ENCODE data around the gene FLACC1. TPM values are rescaled to one million over a fixed set of nuclear protein-coding genes. Genes with fewer than 3 reads are reported as not detected.

Gene FLACC1
- total and polyA plus RNA-seq, 4 donors = 0.09 to 7.1 (median 1.1) TPM

DNA sequence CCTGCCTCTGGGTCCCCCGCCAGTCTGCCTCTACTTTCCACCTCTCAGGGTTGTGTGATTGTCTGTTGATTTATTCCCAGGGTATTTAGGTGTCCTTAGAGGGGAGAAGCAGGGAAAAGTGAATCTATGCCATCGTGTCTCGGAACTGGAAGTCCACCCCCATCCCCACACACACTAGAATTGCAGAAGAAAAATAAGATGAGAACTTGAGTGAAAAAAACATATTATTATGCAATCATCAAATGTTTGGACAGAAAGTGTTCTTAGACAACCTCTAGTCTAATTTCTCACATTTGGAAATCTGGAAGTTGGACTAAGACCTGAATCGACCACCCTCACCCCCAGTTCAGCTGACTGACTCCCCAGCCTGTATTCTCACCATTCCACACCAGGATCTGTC, 110.9 kb downstream of the FLACC1 start:
- Histone ChIP-seq H3K4me3 (ENCODE audit: low read depth in 1 of 3, low read length in 3 of 3) (no peak overlapping the region), H3K27me3 (ENCODE audit: control insufficient read depth in 4 of 4, insufficient read depth in 4 of 4, low read length in 3 of 4) (no peaks in the 10 kb centered on the region), H3K27ac (ENCODE audit: low read depth in 1 of 2, low read length in 2 of 2) (peak overlapping the region in 1 of 2 donors; percentile 7), H3K9me3 (ENCODE audit: control insufficient read depth in 4 of 4, low read length in 3 of 4) (no peaks in the 10 kb centered on the region), H3K4me1 (ENCODE audit: control insufficient read depth in 4 of 4, insufficient read depth in 4 of 4, low read length in 3 of 4) (no peaks in the 10 kb centered on the region), H3K36me3 (ENCODE audit: control insufficient read depth in 4 of 4, insufficient read depth in 3 of 4, low read depth in 1 of 4, low read length in 3 of 4) (peaks cover 0 to 2% (median 0%) of the 10 kb centered on the region in 4 donors), H3K9ac (ENCODE audit: low read depth in 1 of 2, low read length in 2 of 2) (no peak overlapping the region)
- no peak for DNase-seq (ENCODE audit: low spot score)
- no peak for TF ChIP-seq JUND (IDR thresholded peaks at IDR 0.05)
- TF ChIP-seq, protein P1, sequence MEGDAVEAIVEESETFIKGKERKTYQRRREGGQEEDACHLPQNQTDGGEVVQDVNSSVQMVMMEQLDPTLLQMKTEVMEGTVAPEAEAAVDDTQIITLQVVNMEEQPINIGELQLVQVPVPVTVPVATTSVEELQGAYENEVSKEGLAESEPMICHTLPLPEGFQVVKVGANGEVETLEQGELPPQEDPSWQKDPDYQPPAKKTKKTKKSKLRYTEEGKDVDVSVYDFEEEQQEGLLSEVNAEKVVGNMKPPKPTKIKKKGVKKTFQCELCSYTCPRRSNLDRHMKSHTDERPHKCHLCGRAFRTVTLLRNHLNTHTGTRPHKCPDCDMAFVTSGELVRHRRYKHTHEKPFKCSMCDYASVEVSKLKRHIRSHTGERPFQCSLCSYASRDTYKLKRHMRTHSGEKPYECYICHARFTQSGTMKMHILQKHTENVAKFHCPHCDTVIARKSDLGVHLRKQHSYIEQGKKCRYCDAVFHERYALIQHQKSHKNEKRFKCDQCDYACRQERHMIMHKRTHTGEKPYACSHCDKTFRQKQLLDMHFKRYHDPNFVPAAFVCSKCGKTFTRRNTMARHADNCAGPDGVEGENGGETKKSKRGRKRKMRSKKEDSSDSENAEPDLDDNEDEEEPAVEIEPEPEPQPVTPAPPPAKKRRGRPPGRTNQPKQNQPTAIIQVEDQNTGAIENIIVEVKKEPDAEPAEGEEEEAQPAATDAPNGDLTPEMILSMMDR (IDR thresholded peaks at IDR 0.05; ENCODE audit: low read depth, low read length, missing input control) = no peak
- TF ChIP-seq, protein P2, sequence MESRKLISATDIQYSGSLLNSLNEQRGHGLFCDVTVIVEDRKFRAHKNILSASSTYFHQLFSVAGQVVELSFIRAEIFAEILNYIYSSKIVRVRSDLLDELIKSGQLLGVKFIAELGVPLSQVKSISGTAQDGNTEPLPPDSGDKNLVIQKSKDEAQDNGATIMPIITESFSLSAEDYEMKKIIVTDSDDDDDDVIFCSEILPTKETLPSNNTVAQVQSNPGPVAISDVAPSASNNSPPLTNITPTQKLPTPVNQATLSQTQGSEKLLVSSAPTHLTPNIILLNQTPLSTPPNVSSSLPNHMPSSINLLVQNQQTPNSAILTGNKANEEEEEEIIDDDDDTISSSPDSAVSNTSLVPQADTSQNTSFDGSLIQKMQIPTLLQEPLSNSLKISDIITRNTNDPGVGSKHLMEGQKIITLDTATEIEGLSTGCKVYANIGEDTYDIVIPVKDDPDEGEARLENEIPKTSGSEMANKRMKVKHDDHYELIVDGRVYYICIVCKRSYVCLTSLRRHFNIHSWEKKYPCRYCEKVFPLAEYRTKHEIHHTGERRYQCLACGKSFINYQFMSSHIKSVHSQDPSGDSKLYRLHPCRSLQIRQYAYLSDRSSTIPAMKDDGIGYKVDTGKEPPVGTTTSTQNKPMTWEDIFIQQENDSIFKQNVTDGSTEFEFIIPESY (IDR thresholded peaks at IDR 0.05) = no peak
- TF ChIP-seq, protein P3, sequence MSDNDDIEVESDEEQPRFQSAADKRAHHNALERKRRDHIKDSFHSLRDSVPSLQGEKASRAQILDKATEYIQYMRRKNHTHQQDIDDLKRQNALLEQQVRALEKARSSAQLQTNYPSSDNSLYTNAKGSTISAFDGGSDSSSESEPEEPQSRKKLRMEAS (IDR thresholded peaks at IDR 0.05) = no peak
- TF ChIP-seq REST (IDR thresholded peaks at IDR 0.05) = no peak
- no peak for TF ChIP-seq NR2F2 (IDR thresholded peaks at IDR 0.05)
- no peak for TF ChIP-seq YY1 (IDR thresholded peaks at IDR 0.05)
- TF ChIP-seq ATF3 (IDR thresholded peaks at IDR 0.05) = no peak
- TF ChIP-seq RAD21 (IDR thresholded peaks at IDR 0.05) = no peak
- TF ChIP-seq EGR1 (IDR thresholded peaks at IDR 0.05; ENCODE audit: low read depth in 2 of 2) = no peak
- no peak for TF ChIP-seq FOXA2 (IDR thresholded peaks at IDR 0.05)
- no peak for TF ChIP-seq TAF1 (conservative IDR thresholded peaks at IDR 0.05)
- TF ChIP-seq HNF4G (IDR thresholded peaks at IDR 0.05) = no peak
- 54% methylated on average over 4 of the region's 4 CpGs for WGBS

GRCh38 chr2:201244829-201245228, 112.3 kb downstream of the FLACC1 start:
- H3K9me3 ChIP-seq (ENCODE audit: control insufficient read depth in 4 of 4, low read length in 3 of 4) = no peaks in the 10 kb centered on the region
- H3K4me1 ChIP-seq (ENCODE audit: control insufficient read depth in 4 of 4, insufficient read depth in 4 of 4, low read length in 3 of 4) = no peaks in the 10 kb centered on the region
- H3K36me3 ChIP-seq (ENCODE audit: control insufficient read depth in 4 of 4, insufficient read depth in 3 of 4, low read depth in 1 of 4, low read length in 3 of 4) = peaks cover 0 to 2% (median 0%) of the 10 kb centered on the region in 4 donors
- no peak overlapping the region for H3K4me3 ChIP-seq (ENCODE audit: low read depth in 1 of 3, low read length in 3 of 3)
- H3K27ac ChIP-seq (ENCODE audit: low read depth in 1 of 2, low read length in 2 of 2) = no peak overlapping the region
- no peak overlapping the region for H3K9ac ChIP-seq (ENCODE audit: low read depth in 1 of 2, low read length in 2 of 2)
- 96% methylated on average over 5 of the region's 5 CpGs for WGBS
- no peaks in the 10 kb centered on the region for H3K27me3 ChIP-seq (ENCODE audit: control insufficient read depth in 4 of 4, insufficient read depth in 4 of 4, low read length in 3 of 4)
- no peak for DNase-seq (ENCODE audit: low spot score)
- TF ChIP-seq, protein P2 (IDR thresholded peaks at IDR 0.05) = no peak
- TF ChIP-seq TAF1 (conservative IDR thresholded peaks at IDR 0.05) (no peak), HNF4A (conservative IDR thresholded peaks at IDR 0.05) (no peak), HNF4G (IDR thresholded peaks at IDR 0.05) (no peak), FOXA2 (IDR thresholded peaks at IDR 0.05) (no peak), FOXA1 (IDR thresholded peaks at IDR 0.05) (no peak), JUND (IDR thresholded peaks at IDR 0.05) (no peak), RXRA (IDR thresholded peaks at IDR 0.05) (no peak), REST (IDR thresholded peaks at IDR 0.05) (no peak)
- TF ChIP-seq, protein P1 (IDR thresholded peaks at IDR 0.05; ENCODE audit: low read depth, low read length, missing input control) = no peak
